IPS DF 4.7 (cell line): ENCODE measurements around the gene C2CD4C.
"Not testable (repeated sequence)": the region's sequence is repeated elsewhere in the genome, so short reads cannot be mapped to it uniquely, and the experiment has no call there.

Experiments
- DNase-seq: peaks from one replicate; pipeline ENCODE4 v3.0.0-alpha.2; 2013; ENCODE audit warnings: low spot score; ENCODE audit errors: extremely low read depth

The C2CD4C gene

GRCh38 chr19:408902-409515 lies at the start of gene C2CD4C:
C2CD4C (minus strand) TSS chr19:409147; CDS start chr19:408361, 786 bp downstream.
- DNase-seq: no peak

GRCh38 chr19:458091-459042 lies 49.4 kb upstream of the C2CD4C start:
- no peak for DNase-seq

GRCh38 chr19:457636-458035 lies 48.7 kb upstream of the C2CD4C start:
- DNase-seq: no peak

- DNase-seq: no peak
Observed at GRCh38 chr19:456547-457110, 47.7 kb upstream of the C2CD4C start.

- DNase-seq: no peak
Observed at GRCh38 chr19:455851-456546, 47.1 kb upstream of the C2CD4C start.

GRCh38 chr19:455031-455705 lies 46.2 kb upstream of the C2CD4C start:
- no peak for DNase-seq

- DNase-seq: no peak
Observed at GRCh38 chr19:453606-454005, 44.7 kb upstream of the C2CD4C start.

- no peak for DNase-seq
Observed at GRCh38 chr19:452829-453228, 43.9 kb upstream of the C2CD4C start.

- DNase-seq: not testable (repeated sequence)
Observed at GRCh38 chr19:450912-451481, 42.0 kb upstream of the C2CD4C start.

- DNase-seq: no peak
Observed at GRCh38 chr19:449916-450315, 41.0 kb upstream of the C2CD4C start.

- no peak for DNase-seq
Observed at GRCh38 chr19:447816-448560, 39.0 kb upstream of the C2CD4C start.

GRCh38 chr19:447064-447426 lies 38.1 kb upstream of the C2CD4C start:
- no peak for DNase-seq

- DNase-seq: no peak
Observed at GRCh38 chr19:444677-445210, 35.8 kb upstream of the C2CD4C start.

GRCh38 chr19:443005-443404 lies 34.1 kb upstream of the C2CD4C start:
- no peak for DNase-seq

- no peak for DNase-seq
Observed at GRCh38 chr19:442085-442484, 33.1 kb upstream of the C2CD4C start.

GRCh38 chr19:441213-441836 lies 32.4 kb upstream of the C2CD4C start:
- no peak for DNase-seq

GRCh38 chr19:440391-441212 lies 31.7 kb upstream of the C2CD4C start:
- DNase-seq: no peak

GRCh38 chr19:439167-439900 lies 30.4 kb upstream of the C2CD4C start:
- DNase-seq: no peak
